Left lung (tissue), 10 donors: Measurements from ENCODE around the gene CDK19. TPM values are rescaled to one million over a fixed set of nuclear protein-coding genes. Genes with fewer than 3 reads are reported as not detected.
"Not testable (repeated sequence)": the region's sequence is repeated elsewhere in the genome, so short reads cannot be mapped to it uniquely, and the experiment has no call there.

ENCODE experiments used
- ATAC-seq: fragments of 200-7000 bp; cut with Tn5 transposase; one replicate; pipeline ENCODE4 v1.9.1; 2020; ENCODE audit warnings: moderate library complexity
- DNase-seq, 4 donors: peaks; one replicate each; pipeline ENCODE4 v3.0.0-alpha.2; 2013 to 2020
- H3K27ac ChIP-seq, 2 donors: fragments of 200-600 bp; sonication (generic) in 1 of 2; one replicate each; pipeline versions ENCODE4 v1.5.0 to v1.8.0; 2020 to 2021
- H3K27me3 ChIP-seq, 2 donors: fragments of 200-600 bp; sonication (generic) in 1 of 2; one replicate each; pipeline versions ENCODE4 v1.5.0 to v1.8.0; 2020 to 2021
- H3K36me3 ChIP-seq, 2 donors: fragments of 200-600 bp; sonication (generic) in 1 of 2; one replicate each; pipeline versions ENCODE4 v1.5.0 to v1.8.0; 2020 to 2021
- H3K4me1 ChIP-seq, 2 donors: fragments of 200-600 bp; one replicate each; pipeline ENCODE4 v1.8.0; 2021
- H3K4me3 ChIP-seq, 2 donors: fragments of 200-600 bp; sonication (generic) in 1 of 2; one replicate each; pipeline versions ENCODE4 v1.5.0 to v1.8.0; 2020 to 2021; ENCODE audit warnings: mild to moderate bottlenecking in 1 of 2
- H3K9me3 ChIP-seq, 2 donors: fragments of 200-600 bp; sonication (generic) in 1 of 2; one replicate each; pipeline versions ENCODE4 v1.5.0 to v1.8.0; 2020 to 2021
- CTCF ChIP-seq, 2 donors: fragments of 200-600 bp; sonication (generic) in 1 of 2; IDR thresholded peaks; one replicate each; pipeline versions ENCODE4 v1.5.0 to v1.8.0; 2021; ENCODE audit warnings: antibody characterized with exemption in 2 of 2
- intact Hi-C, 2 donors: fragments of 100-400 bp; cut with DNase I; formaldehyde crosslinking; loops; one replicate each; pipeline versions ENCODE4 v1.11.2 to v1.14.2; 2022
- polyA plus RNA-seq, 6 donors: library from polyadenylated mRNA; unstranded; fragments of 120-200 nt; gene quantifications; one replicate each; pipeline ENCODE4 v1.2.1, GENCODE V29; 2013; ENCODE audit not compliant: insufficient read length in 6 of 6
- total RNA-seq, 2 donors: library from RNA; stranded (reverse); fragmentation: NEBNext Ultra II Directional; extraction: Animal tissue kit (Norgen Biotek cat#: 25700); gene quantifications; one replicate each; pipeline ENCODE4 v1.2.1, GENCODE V29; 2021
- donor health status: DM: no; HTN: yes; CAD: no.
- donor health status: DM: no; HTN: no; CAD: no.

The CDK19 gene
- total and polyA plus RNA-seq, 8 donors, result 18.4 to 46.1 (median 36.2) TPM

GRCh38 chr6:110849781-110850180 is 34.5 kb upstream of the CDK19 start:
- peaks cover 0 to 9% of the 10 kb centered on the region in 2 donors for H3K4me1 ChIP-seq
- intact Hi-C loops, result no loop called here
- no peaks in the 10 kb centered on the region for H3K36me3 ChIP-seq
- no peaks in the 10 kb centered on the region for H3K9me3 ChIP-seq
- no peak for ATAC-seq
- no peaks in the 10 kb centered on the region for H3K27me3 ChIP-seq
- H3K4me3 ChIP-seq, result no peak overlapping the region
- no peak overlapping the region for H3K27ac ChIP-seq
- no peak for DNase-seq
- TF ChIP-seq CTCF (IDR thresholded peaks at IDR 0.05), result no peak

GRCh38 chr6:110841266-110841665 is 26.0 kb upstream of the CDK19 start:
- Histone ChIP-seq H3K27ac (no peak overlapping the region), H3K9me3 (no peaks in the 10 kb centered on the region), H3K4me1 (no peaks in the 10 kb centered on the region), H3K4me3 (no peak overlapping the region), H3K36me3 (no peaks in the 10 kb centered on the region), H3K27me3 (no peaks in the 10 kb centered on the region)
- DNase-seq, result no peak
- intact Hi-C loops, result no loop called here
- no peak for ATAC-seq
- TF ChIP-seq CTCF (IDR thresholded peaks at IDR 0.05), result no peak

- H3K27me3 ChIP-seq, H3K4me1 ChIP-seq, H3K4me3 ChIP-seq, H3K36me3 ChIP-seq, ATAC-seq, intact Hi-C loops, H3K27ac ChIP-seq, DNase-seq, H3K9me3 ChIP-seq: not testable (repeated sequence)
These were observed 20.5 kb upstream of the CDK19 start for GRCh38 chr6:110835751-110836150.

GRCh38 chr6:110833831-110834230 is 18.6 kb upstream of the CDK19 start:
- intact Hi-C loops, result no loop called here

GRCh38 chr6:110831405-110831804 is 16.1 kb upstream of the CDK19 start:
- no peaks in the 10 kb centered on the region for H3K36me3 ChIP-seq
- H3K27ac ChIP-seq, result no peak overlapping the region
- peaks cover 0 to 18% of the 10 kb centered on the region in 2 donors for H3K4me1 ChIP-seq
- DNase-seq (peak in 1 of 4 donors; percentile 51), ATAC-seq (peak; percentile 71)
- TF ChIP-seq CTCF (IDR thresholded peaks at IDR 0.05), result no peak
- intact Hi-C loops, result no loop called here
- no peaks in the 10 kb centered on the region for H3K9me3 ChIP-seq
- no peaks in the 10 kb centered on the region for H3K27me3 ChIP-seq
- H3K4me3 ChIP-seq, result no peak overlapping the region

More at GRCh38 chr6:110833831-110834230, 18.6 kb upstream of the CDK19 start:
- DNase-seq (no peak), ATAC-seq (no peak)
- Histone ChIP-seq H3K4me1 (no peaks in the 10 kb centered on the region), H3K4me3 (no peak overlapping the region), H3K27ac (no peak overlapping the region), H3K27me3 (no peaks in the 10 kb centered on the region), H3K36me3 (no peaks in the 10 kb centered on the region), H3K9me3 (no peaks in the 10 kb centered on the region)
- TF ChIP-seq CTCF (IDR thresholded peaks at IDR 0.05), result no peak

- intact Hi-C loops, result no loop called here
- peaks cover 0 to 27% of the 10 kb centered on the region in 2 donors for H3K4me1 ChIP-seq
- H3K9me3 ChIP-seq, result no peaks in the 10 kb centered on the region
- TF ChIP-seq CTCF (IDR thresholded peaks at IDR 0.05), result no peak
- no peak overlapping the region for H3K4me3 ChIP-seq
- no peak overlapping the region for H3K27ac ChIP-seq
- no peaks in the 10 kb centered on the region for H3K36me3 ChIP-seq
- no peak for DNase-seq
- no peaks in the 10 kb centered on the region for H3K27me3 ChIP-seq
- ATAC-seq, result no peak
These were observed 13.1 kb upstream of the CDK19 start for GRCh38 chr6:110828396-110828795.
